HG02943 (cell line): ENCODE data around the gene LCOR.
"Not testable (repeated sequence)": the region's sequence is repeated elsewhere in the genome, so short reads cannot be mapped to it uniquely, and the experiment has no call there.

Source experiments
- ATAC-seq: cut with Tn5 transposase; IDR thresholded peaks from one replicate; pipeline ENCODE4 v1.9.1; 2021; ENCODE audit warnings: mild to moderate bottlenecking, low read depth, moderate library complexity; ENCODE audit not compliant: unreplicated experiment

Gene LCOR

GRCh38 chr10:96922978-96923948 lies 91.2 kb downstream of the LCOR start:
- ATAC-seq, result no peak

- ATAC-seq, result no peak
Observed at GRCh38 chr10:96924861-96925260, 92.8 kb downstream of the LCOR start.

GRCh38 chr10:96930469-96930868 lies 98.4 kb downstream of the LCOR start:
- no peak for ATAC-seq

- no peak for ATAC-seq
Observed at GRCh38 chr10:96935148-96935547, 103.0 kb downstream of the LCOR start.

- no peak for ATAC-seq
Observed at GRCh38 chr10:96935810-96936209, 103.7 kb downstream of the LCOR start.

GRCh38 chr10:96943161-96943560 lies 111.1 kb downstream of the LCOR start:
- not testable (repeated sequence) for ATAC-seq

- ATAC-seq, result no peak
Observed at GRCh38 chr10:96947036-96947435, 114.9 kb downstream of the LCOR start.

- no peak for ATAC-seq
Observed at GRCh38 chr10:96949039-96949683, 117.1 kb downstream of the LCOR start.

GRCh38 chr10:96951954-96952353 lies 119.9 kb downstream of the LCOR start:
- ATAC-seq, result no peak

GRCh38 chr10:96955794-96956193 lies 123.7 kb downstream of the LCOR start:
- ATAC-seq, result no peak

GRCh38 chr10:96958071-96958470 lies 126.0 kb downstream of the LCOR start:
- ATAC-seq, result no peak

GRCh38 chr10:96959733-96960132 lies 127.6 kb downstream of the LCOR start:
- ATAC-seq, result no peak

- no peak for ATAC-seq
Observed at GRCh38 chr10:96960872-96961271, 128.8 kb downstream of the LCOR start.

GRCh38 chr10:96964131-96964530 lies 132.0 kb downstream of the LCOR start:
- ATAC-seq, result no peak

- ATAC-seq, result no peak
Observed at GRCh38 chr10:96967847-96968246, 135.7 kb downstream of the LCOR start.

GRCh38 chr10:96968682-96969423 lies 136.8 kb downstream of the LCOR start:
- no peak for ATAC-seq

- no peak for ATAC-seq
Observed at GRCh38 chr10:96971324-96971723, 139.2 kb downstream of the LCOR start.

- ATAC-seq, result no peak
Observed at GRCh38 chr10:96972264-96972663, 140.2 kb downstream of the LCOR start.

GRCh38 chr10:96973809-96974747 lies 142.0 kb downstream of the LCOR start:
- no peak for ATAC-seq

- ATAC-seq, result no peak
Observed at GRCh38 chr10:96975136-96975535, 143.0 kb downstream of the LCOR start.
